HG02884 (cell line): ENCODE results near the gene BNIP5.
"Not testable (repeated sequence)": the region's sequence is repeated elsewhere in the genome, so short reads cannot be mapped to it uniquely, and the experiment has no call there.

ENCODE experiments used
- ATAC-seq: cut with Tn5 transposase; IDR thresholded peaks from one replicate; pipeline ENCODE4 v1.9.1; 2021; ENCODE audit warnings: mild to moderate bottlenecking, moderate library complexity; ENCODE audit not compliant: unreplicated experiment

The BNIP5 gene

DNA sequence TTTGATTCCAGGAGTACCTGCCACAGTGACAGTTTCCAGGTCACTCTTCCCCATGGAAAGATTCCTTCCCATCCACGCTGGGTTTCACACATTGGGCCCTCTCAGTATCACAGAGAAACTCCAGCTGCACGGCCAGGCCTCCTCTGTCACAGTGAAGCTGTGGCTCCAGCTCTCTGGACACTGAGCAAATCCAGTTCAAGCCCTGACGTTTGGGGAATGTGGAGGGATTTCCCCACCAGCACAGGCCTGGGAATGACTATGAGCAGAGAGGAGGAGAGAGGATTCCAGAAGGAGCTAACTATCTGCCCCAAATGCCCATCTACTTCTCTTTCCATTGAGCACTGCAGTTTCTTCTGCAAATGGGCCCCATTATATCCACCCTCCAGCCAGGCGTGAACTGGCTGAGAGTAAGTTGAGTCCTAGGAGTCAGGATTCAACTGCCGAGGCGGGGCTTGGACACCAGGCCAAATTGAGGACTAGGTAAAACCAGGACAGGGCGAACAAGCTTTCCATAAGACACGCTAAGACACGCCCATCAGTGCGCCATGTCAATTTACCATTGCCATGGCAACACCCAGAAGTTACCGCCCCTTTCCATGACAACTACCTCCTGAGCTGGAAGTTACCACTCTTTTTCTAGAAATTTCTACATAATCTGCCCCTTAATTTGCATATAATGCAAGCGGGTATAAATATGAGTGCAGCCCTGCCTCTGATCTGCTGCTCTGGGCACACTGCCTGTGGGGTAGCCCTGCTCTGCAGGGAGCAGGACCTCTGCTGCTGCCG, 9.2 kb upstream of the BNIP5 start:
- ATAC-seq: no peak

DNA sequence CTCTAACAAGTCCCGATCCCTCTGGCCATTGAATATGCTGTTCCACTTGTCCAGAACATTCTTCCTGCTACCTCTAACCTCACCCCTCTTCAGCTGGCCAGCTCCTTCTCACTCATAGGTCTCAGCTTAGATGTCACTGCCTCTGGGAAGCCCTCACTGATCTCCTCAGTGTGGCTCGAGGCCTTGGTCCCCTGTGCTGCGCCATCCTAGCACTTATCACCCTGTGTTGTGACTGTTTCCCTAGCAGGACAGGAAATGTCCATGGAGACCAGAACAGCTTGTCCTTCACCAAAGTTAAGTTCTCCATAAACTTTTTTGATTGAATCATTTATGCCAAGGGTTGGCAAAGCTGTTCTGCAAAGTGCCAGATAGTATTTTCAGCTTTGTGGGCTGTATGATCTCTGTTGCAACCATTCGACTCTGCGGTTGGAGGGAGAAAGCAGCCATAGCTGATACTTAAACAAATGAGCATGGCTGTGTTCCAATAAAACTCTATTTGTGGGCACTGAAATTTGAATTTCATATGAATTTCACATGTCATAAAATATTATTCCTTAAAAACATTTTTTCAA, 6.5 kb upstream of the BNIP5 start:
- no peak for ATAC-seq

DNA sequence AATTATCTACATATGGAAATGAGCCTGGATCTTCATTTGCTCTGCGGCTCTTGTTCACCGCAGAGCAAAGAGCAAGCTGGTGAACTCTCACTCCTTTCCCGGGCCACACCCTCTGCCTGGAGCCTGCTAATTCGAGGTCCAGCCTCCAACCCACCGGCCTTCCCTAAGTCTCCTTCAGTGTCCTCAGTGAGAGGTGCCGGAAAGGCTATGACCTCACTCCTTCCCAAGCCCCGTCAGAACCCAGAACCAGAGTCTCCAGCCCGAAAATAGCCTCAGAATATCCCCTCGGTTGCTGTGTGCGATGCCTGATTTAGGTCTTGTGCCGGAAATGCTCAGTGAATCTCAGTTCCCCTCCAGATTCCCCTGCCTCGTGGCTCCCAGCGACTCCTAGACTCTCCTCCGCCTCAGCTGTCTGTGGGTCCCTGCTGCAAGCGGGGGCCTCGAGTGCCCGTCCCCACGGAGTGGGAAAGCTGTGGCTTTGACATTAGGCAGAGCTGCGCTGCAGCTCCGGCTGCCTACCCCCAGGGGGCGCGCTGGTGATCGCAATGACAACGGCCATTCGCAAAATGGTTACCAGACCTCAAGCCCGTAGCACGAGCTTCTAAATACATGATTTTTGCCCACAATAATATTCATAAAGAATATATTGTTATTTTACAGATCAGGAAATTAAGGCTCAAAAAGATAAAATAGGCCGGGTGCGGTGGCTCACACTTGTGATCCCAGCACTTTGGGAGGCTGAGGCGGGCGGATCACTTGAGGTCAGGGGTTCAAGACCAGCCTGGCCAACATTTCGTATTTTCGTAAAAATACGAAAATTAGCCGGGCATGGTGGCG, 4.1 kb upstream of the BNIP5 start:
- no peak for ATAC-seq

DNA sequence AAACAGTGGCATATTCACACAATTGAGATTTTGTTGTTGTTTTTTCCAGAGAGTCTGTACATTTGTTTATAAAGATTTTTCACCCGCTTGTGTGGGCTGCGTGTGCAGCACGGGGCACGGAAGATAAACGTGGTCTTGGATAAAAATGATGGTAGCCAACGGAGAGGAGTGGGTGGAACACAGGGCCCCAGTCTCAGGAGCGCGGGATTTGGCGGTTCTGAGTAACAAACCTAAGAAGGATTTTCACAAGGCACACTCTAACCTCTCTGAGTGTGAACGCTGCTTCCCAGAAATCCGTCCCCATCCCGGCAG, 3.6 kb upstream of the BNIP5 start:
- no peak for ATAC-seq

DNA sequence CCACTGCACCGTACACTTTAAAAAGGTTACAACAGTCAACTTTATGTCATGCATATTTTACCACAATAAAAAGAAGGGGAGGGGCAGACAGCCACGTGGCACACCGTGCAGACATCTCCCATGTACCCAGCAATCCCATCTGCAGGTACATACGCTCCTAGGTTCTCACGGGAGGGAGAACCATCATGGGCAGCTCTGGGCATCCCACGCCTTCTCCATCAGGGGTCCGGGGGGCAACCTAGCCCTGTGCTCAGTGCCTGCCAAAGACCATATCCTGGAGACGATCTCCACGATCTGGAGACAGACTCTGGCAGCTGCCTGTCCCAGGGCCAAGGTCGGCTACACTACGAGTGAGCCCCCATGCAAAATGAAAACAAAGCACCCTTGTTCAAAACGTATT, 2.5 kb upstream of the BNIP5 start:
- ATAC-seq: no peak

DNA sequence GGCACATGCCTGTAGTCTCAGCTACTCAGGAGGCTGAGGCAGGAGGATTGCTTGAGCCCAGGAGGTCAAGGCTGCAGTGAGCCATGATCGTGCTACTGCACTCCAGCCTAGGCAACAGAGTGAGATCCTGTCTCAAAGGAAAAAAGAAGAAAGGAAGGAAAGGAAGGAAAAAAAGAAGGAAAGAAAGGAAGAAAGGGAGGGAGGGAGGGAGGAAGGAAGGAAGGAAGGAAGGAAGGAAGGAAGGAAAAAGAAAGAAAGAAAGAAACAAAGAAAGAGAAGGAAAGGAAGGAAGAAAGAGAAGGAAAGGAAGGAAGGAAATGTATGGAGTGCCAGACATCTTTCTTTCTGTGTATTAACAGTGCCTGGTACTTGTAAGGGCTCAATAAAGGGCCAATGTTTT, 1.5 kb upstream of the BNIP5 start:
- ATAC-seq: not testable (repeated sequence)

DNA sequence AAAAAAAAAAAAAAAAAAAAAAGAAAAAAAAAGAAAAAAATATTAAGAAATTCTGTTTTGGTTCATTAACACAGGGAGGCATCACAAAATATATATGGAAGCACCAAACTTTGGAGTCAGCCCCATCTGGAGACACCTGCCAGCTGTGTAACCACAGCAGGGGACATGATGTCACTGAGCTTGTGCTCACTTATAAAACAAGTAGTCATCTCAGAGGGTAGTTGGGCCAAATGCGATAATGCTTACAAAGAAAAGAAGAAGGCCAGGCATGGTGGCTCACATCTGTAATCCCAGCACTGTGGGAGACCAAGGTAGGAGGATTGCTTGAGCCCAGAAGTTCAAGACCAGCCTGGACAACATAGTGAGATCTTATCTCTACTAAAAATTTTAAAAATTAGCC, 1.1 kb upstream of the BNIP5 start:
- ATAC-seq: no peak

DNA sequence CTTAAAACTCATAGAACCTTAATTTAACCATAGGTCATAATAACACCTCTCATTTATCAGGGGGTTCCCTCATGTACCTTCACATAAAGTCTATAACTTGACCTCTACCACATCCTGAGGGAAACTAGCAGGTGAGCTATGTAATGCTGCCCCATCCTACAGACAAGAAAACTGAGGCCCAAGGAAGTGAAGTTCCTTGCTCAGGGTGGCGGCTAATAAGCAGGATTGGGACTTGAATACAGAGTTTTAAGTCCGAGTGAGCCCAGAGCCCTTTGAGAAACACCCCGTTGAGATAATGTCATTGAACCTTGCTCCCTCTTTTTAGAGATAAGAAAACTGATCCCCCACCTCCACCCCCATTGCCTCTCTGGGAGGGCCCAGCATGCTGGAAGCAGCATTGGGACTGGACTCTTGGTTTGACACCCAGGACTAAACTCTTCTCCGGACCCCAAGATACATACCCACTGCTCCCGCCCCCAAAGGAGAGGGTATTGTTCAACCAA, 429 bp downstream of the BNIP5 start:
- ATAC-seq: no peak

DNA sequence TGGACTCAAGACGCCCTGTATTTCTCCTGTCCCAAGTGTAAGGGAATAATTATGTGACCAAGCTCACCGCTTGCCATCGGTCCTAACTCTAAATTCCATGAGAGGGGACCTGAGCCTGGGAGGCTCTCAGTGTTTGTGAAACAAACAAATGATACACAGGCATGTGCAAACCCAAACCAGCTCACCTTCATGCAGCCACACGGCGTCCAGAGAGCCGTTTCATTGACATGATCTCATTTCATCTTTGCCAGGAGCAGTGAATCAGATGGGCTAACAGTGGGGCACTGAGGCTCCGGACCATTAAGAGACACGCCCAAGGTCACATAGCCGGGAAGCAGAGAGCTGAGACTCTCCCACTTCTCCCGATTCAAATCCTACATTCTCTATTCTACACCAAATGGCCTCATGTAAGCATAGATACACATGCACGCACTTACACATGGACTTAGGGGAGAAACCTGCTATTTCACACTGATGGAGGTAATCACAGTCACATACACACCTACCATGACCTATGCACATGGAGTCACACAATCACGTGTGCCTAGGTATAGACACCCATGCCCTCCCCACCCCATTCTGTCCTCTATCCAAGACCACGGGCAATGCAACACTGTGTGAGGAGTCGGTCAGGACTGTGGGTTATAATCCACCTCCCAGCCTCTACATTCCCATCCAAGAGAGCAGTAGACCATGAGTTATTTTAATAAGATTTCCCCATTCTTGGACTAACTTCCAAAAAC, 1.1 kb downstream of the BNIP5 start:
- ATAC-seq: no peak

DNA sequence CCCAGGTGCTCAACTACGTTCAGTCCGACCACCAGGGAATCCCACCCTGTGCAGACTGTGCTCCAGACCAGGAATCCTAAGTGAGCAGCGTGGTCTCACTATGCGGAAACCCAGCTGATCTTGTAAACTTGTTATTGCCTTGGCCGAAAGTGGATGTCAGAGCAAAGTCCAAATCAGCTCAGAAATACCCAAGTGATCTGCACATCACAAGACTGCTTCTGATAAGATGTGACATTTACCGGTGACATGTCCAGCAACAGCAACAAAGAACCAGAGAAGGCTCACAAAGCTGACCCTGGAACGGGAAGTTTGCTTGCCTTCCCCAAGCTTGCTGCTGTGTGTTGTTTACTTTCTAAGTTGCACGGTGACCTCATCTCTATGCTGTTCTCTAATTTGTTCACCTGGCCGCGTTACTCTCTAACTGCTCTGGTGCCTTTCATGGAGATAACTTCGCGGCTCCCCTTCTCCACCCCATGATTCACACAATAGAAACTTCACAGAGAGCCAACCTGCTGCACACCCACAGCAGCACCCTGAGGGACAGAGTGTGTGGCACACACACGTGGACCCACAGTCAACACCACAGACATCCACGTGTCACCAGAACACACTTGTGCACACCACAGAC, 1.7 kb downstream of the BNIP5 start:
- no peak for ATAC-seq

DNA sequence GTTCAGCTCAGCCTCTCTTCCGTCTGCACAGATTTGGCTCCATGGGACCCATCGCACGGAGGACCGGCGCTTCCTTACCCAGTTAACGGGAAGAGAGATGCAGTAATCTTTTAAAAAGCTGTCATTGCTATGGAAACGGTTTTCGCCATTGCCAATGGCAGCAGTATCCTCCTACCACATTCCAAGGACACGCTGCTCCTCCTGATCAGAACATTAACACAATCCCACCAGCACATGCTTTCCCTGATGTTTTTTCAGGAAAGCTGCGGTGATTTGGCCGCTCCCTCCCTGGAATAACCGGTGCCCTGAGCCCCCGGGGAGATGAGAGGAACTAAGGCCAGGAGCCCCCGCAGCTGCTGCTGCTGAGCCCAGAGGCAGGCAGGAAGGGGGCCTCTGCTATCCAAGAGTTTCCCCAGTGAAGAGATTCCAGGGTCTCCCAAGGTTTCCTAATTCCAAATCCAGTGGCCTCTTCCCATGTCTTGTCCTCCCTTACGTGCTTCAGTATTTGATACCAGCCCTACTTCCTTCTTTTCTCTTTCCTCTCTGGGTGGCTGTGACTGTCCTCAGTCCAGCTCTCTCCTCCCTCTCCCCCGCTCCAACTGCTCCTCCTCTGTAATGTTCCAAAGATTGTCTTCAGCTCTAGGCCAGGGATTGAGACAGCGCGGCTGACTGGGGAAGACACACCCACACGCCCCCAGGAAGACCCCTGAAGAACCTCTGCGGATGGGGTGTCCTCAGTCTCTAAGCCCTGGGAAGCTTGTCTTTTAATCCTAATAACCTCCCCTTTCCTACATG, 2.6 kb downstream of the BNIP5 start:
- no peak for ATAC-seq

DNA sequence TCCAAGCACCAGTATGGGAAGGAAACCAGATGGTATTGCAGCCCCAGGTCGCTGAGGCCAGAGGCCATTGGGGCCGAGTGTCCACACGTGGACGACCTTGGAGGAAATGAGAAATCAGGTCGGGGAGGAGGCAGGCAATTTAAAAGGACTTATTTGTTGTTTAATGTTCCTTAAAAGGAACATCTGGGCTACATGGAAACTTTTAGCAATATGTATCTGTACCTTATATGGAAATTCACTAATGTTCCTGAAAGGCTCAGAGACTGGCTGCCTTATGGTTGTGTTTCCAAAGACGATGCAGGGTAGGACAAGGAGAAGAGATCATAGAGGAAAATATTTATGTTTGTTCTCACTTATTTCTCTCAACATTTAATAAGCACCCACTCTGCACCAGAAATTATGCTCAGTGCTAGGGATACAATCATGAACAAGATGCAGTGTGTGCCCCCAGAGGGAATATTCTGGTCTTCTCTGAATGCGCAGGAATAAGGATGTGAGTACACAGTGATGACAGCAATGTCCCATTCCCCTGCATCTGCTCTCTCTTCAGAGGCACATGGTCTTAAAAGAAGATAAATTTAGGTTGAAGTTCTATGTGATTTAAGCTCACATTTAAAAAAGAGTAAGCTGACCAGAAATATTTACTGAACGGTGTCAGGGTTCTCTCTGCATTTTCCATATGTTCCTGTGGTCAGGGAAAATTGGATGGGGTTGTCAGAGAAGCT, 3.4 kb downstream of the BNIP5 start:
- no peak for ATAC-seq

DNA sequence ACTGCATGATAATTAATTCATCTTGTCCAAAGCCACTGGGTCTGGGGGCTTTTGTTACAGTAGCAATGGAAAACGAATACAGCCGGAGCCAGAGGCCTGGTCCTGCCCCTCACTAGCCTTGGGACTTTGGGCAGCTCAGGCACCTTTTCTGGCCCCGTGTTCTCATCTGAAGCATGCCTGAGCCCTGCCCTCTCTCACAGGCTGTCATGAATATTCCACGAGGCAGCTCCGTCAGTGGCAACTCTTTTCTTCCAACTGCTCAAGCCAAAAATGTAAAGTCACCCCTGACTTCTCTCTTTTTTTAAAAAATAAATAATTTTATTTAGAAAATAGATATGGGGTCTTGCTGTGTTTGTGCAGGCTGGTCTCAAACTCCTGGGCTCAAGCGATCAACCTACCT, 5.3 kb downstream of the BNIP5 start:
- no peak for ATAC-seq

DNA sequence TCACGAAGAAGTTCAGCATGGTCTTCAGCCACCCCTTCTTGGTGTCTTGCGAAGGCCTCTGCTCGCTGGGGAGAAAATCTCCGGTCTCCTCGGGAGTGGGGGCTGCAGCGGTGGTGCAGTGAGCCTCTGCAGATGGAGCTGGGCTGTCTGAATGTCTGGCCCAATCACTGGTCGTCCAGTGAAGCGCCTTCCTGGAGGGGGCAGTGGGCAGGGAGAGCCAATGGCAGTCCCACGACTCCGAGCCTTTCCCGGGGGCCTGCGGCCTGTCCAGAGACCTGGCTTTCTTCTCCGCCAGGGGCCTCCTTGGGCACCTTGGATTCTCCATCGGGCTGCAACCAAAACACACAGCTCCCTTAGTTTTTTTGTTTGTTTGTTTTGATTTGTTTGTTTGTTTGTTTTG, 6.3 kb downstream of the BNIP5 start:
- no peak for ATAC-seq

DNA sequence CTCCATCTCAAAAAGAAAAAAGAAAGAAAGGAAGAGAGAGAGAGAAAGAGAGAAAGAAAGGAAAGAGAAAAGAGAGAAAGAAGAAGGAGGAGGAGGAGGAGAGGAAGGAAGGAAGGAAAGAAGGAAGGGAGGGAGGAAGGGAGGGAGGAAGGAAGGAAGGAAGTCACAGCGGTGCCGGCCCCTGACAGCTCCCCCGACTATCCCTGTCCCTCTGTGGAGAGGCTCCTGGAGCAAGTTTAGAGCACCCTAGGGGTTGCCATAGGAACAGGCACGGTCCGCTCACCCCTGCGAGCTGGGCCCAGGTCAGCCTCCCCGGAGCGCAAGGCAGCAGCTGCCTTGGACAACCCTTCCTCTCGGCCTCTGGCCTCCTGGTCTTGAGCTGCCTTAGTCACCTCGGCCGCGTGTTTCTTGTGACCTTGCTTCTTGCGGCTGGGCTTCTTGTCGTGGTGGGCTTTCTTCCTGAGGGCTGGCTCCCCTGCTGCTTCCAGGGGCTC, 6.8 kb downstream of the BNIP5 start:
- no peak for ATAC-seq

DNA sequence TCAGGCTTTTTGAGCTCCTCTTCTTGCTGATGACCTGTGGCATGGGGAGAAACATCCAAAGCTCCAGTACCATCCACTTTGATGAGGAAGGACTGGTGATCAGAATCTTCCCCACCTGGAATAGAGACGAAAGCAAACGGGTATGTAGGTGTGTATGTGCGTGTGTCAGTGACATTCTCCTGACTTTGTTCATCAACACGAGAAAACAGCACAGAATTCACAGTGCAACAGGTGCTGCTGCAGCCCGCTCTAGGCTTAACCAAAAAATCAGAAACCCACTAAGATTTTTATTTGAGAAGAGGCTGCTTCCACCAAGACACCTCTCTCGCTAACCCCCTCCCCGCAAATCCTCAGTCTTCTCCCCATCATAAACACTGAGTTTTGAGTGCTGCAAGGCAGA, 8.1 kb downstream of the BNIP5 start:
- no peak for ATAC-seq

DNA sequence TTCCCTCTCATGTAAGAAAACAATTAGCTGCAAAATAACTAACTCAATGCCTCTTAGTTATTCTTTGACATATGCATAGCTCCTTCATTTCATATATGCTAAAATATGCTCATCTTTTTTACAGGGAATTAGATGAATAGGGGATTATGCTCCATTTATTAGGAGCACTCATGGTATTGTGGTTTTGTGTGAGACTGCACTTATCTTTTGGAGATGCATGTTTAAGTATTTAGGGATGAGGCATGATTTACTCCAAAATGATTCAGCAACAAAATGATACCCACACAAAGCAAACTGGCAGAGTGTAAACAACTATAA, 8.8 kb downstream of the BNIP5 start:
- ATAC-seq: no peak

DNA sequence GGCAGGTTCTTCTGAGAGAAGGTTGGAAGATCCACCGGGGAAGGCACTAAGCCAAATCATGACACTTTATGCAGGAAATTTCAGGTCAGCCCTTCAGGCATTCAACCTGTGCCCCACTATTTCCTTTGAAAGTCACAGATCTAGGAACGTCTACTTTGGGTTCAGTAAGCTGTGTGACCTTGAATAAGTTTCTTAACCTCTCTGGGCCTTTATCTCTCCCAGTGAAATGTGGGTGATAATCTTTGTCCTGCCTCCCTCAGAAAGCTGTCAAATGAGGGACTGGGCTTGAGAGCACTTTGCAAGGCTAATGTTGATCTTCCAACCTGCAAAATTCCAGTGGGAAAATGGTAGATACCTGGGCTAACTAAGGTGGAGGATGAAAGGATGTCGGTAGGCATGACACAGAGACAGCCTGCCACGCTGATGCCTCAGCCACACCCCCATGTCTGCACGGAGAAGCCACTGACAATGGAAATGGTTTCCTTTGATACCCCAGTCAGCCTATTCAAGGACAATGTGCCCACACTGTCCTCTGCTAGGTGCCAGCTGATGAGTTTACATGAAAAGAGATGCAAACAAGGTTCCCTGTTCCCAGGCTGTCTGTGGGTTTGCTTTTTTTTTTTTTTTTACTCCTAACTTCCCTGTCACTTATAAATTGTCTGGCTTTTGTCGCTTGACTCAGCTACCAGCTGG, 9.3 kb downstream of the BNIP5 start:
- ATAC-seq: no peak
